Endothelial cell of umbilical vein (primary cell): ENCODE data around the gene COQ9. TPM values are rescaled to one million over a fixed set of nuclear protein-coding genes. Genes with fewer than 3 reads are reported as not detected.

Experiments used
- BruUV-seq: library from RNA; stranded (reverse); fragments of 400-500 nt; replicated peaks from 2 replicates; lab custom pipeline; 2021; lab: Mats Ljungman, UMichigan
- CTCF ChIA-PET: fragments of 300-600, 350-600 bp; sonication (Branson Sonifier 250); formaldehyde crosslinking; loops from one replicate; lab custom pipeline; 2021; ENCODE audit warnings: antibody characterized with exemption, inconsistent platforms; lab: Charles Lee
- POLR2A ChIA-PET: fragments of 300-600, 350-600 bp; sonication (Branson Sonifier 250); formaldehyde crosslinking; loops from one replicate; lab custom pipeline; 2021; ENCODE audit warnings: antibody characterized with exemption, inconsistent platforms; lab: Charles Lee
- DNase-seq: peaks from one replicate; pipeline ENCODE4 v3.0.0-alpha.2; 2011; ENCODE audit warnings: low read depth, low spot score
- FAIRE-seq: peaks from 2 replicates; lab custom pipeline; 2011; peaks lifted over from hg19 to GRCh38; lab: Jason Lieb, UNC
- H2AFZ ChIP-seq: 2 replicates; pipeline ENCODE4 v1.6.0; 2012; ENCODE audit warnings: low read depth, low read length, control low read depth, inconsistent platforms
- H3K27ac ChIP-seq: 2 replicates; pipeline ENCODE4 v1.5.1; 2011; ENCODE audit warnings: low read depth, mild to moderate bottlenecking, control low read depth, low read length, moderate library complexity; ENCODE audit not compliant: insufficient read depth
- H3K27me3 ChIP-seq, 2 experiments: 2 replicates each; pipeline versions ENCODE4 v1.6.0 to v1.6.1; 2011; ENCODE audit warnings: low read length in 2 of 2, mixed read lengths in 1 of 2; ENCODE audit not compliant: control insufficient read depth in 2 of 2, insufficient read depth in 2 of 2
- H3K36me3 ChIP-seq, 2 experiments: 2 replicates in 1 of 2; 3 replicates in 1 of 2; pipeline ENCODE4 v1.5.1; 2011; ENCODE audit warnings: low read length in 2 of 2, mild to moderate bottlenecking in 1 of 2, moderate library complexity in 1 of 2; ENCODE audit not compliant: control insufficient read depth in 2 of 2, insufficient read depth in 2 of 2; ENCODE audit errors: extremely low read depth in 1 of 2
- H3K4me1 ChIP-seq: 3 replicates; pipeline ENCODE4 v1.5.1; 2011; ENCODE audit warnings: mild to moderate bottlenecking, low read length; ENCODE audit not compliant: control insufficient read depth, insufficient read depth; ENCODE audit errors: extremely low read depth
- H3K4me2 ChIP-seq: 2 replicates; pipeline ENCODE4 v1.6.1; 2011; ENCODE audit warnings: low read length, control low read depth, mixed read lengths; ENCODE audit not compliant: insufficient read depth
- H3K4me3 ChIP-seq, 3 experiments: fragments of 200-600 bp in 1 of 3; sonication (generic), shearing (Covaris generic) in 1 of 3; replicated peaks in 1 of 3; 2 replicates each; pipeline ENCODE4 v1.5.1; 2011 to 2016; ENCODE audit warnings: control low read depth in 3 of 3, low read length in 3 of 3, mild to moderate bottlenecking in 2 of 3, inconsistent platforms in 1 of 3, low read depth in 1 of 3, moderate library complexity in 1 of 3; ENCODE audit not compliant: insufficient read depth in 1 of 3
- H3K79me2 ChIP-seq: 2 replicates; pipeline ENCODE4 v1.6.0; 2012; ENCODE audit warnings: low read length, inconsistent platforms; ENCODE audit not compliant: control insufficient read depth, insufficient read depth
- H3K9ac ChIP-seq: replicated peaks from 2 replicates; pipeline ENCODE3; 2011; ENCODE audit warnings: low read length, control low read depth; ENCODE audit not compliant: insufficient read depth; ENCODE audit errors: extremely low read depth
- H3K9me1 ChIP-seq: replicated peaks from 3 replicates; pipeline ENCODE4 v1.6.0; 2011; ENCODE audit warnings: mild to moderate bottlenecking, low read length; ENCODE audit not compliant: control insufficient read depth, insufficient read depth; ENCODE audit errors: extremely low read depth
- H3K9me3 ChIP-seq: replicated peaks from 2 replicates; pipeline ENCODE4 v1.5.1; 2012; ENCODE audit warnings: low read length, inconsistent platforms; ENCODE audit not compliant: control insufficient read depth, insufficient read depth
- H4K20me1 ChIP-seq: replicated peaks from 2 replicates; pipeline ENCODE3; 2011; ENCODE audit warnings: mild to moderate bottlenecking, low read length; ENCODE audit not compliant: control insufficient read depth, insufficient read depth; ENCODE audit errors: extremely low read depth
- CTCF ChIP-seq, 2 donors: IDR thresholded peaks; 1 replicate in 1 of 2; 2 replicates in 1 of 2; pipeline ENCODE4 v1.5.1; 2011; ENCODE audit warnings: low read length in 2 of 2, mild to moderate bottlenecking in 2 of 2, moderate library complexity in 2 of 2, control low read depth in 1 of 2, inconsistent platforms in 1 of 2, low read depth in 1 of 2; ENCODE audit not compliant: insufficient read depth in 1 of 2; ENCODE audit errors: extremely low read depth in 1 of 2
- EZH2 ChIP-seq: IDR thresholded peaks from 2 replicates; pipeline ENCODE4 v1.6.1; 2012; ENCODE audit warnings: borderline replicate concordance, low read depth, mild to moderate bottlenecking, moderate library complexity, low read length, inconsistent platforms; ENCODE audit not compliant: severe bottlenecking
- FOS ChIP-seq: IDR thresholded peaks from 2 replicates; pipeline ENCODE4 v1.6.1; 2011; ENCODE audit warnings: mild to moderate bottlenecking, low read length, moderate library complexity, borderline replicate concordance; ENCODE audit not compliant: insufficient read depth
- GATA2 ChIP-seq: IDR thresholded peaks from 2 replicates; pipeline ENCODE4 v1.7.0; 2011; ENCODE audit warnings: low read depth, mild to moderate bottlenecking, moderate library complexity, mixed read lengths, low read length; ENCODE audit not compliant: insufficient read length, insufficient read depth
- JUN ChIP-seq: IDR thresholded peaks from 2 replicates; pipeline ENCODE4 v1.6.1; 2011; ENCODE audit warnings: borderline replicate concordance, low read depth; ENCODE audit not compliant: insufficient read length, insufficient read depth
- MAX ChIP-seq: IDR thresholded peaks from 2 replicates; pipeline ENCODE4 v1.6.1; 2011; ENCODE audit not compliant: insufficient read depth, insufficient read length
- MYC ChIP-seq: IDR thresholded peaks from one replicate; pipeline ENCODE4 v1.6.1; 2011; ENCODE audit warnings: mild to moderate bottlenecking, low read depth, low read length
- POLR2A ChIP-seq: IDR thresholded peaks from 2 replicates; pipeline ENCODE4 v1.6.1; 2012; ENCODE audit warnings: low read depth, mild to moderate bottlenecking, control low read depth, low read length
- POLR2AphosphoS5 ChIP-seq: IDR thresholded peaks from 2 replicates; pipeline ENCODE4 v1.6.1; 2012; ENCODE audit warnings: low read depth, mild to moderate bottlenecking, control low read depth, low read length, moderate library complexity; ENCODE audit not compliant: insufficient read depth
- dilution Hi-C: fragments of 300-500 bp; cut with MboI; formaldehyde crosslinking; loops from one replicate; pipeline ENCODE4 v1.15.0; 2019; ENCODE audit warnings: low sequenced_read_pairs; ENCODE audit not compliant: extremely low pct_ligation_motif_present
- intact Hi-C: fragments of 100-400 bp; cut with micrococcal nuclease; formaldehyde crosslinking; loops from one replicate; pipeline ENCODE4 v1.10.0; 2022
- polyA plus RNA-seq, 4 experiments: library from polyadenylated mRNA; depleted of rRNA in 3 of 4; stranded (reverse) in 3 of 4; unstranded in 1 of 4; fragments of >200 nt; gene quantifications; 2 replicates each; pipeline versions ENCODE4 v1.2.1 to v1.2.3, GENCODE V29; 2011 to 2012; ENCODE audit warnings: missing spikeins in 1 of 4
- total RNA-seq: library from RNA; stranded (reverse); gene quantifications from 2 replicates; pipeline ENCODE4 v1.2.3, GENCODE V29; 2021

The COQ9 gene
- total and polyA plus RNA-seq, 2 donors (not counting 3 experiments of a cell fraction or from before 2014, with no cell fraction given): 42.5 to 78.3 TPM

- TF ChIP-seq MAX (no peak), CTCF (IDR thresholded peaks at IDR 0.05; ENCODE audit: extremely low read depth in 1 of 2, insufficient read depth in 1 of 2, low read depth in 1 of 2, low read length in 2 of 2) (no peak)
- intact Hi-C loops (no loop called here), dilution Hi-C loops (loop anchor here (25.0 kb wide), 1 partner anchor 101 kb away; no protein-coding TSS in a partner anchor)
- H3K9ac ChIP-seq: no peak overlapping the region
- H3K9me1 ChIP-seq: no peaks in the 10 kb centered on the region
- DNase-seq: no peak
- no peak overlapping the region for H3K4me2 ChIP-seq
- no peaks in the 10 kb centered on the region for H3K9me3 ChIP-seq
- H3K4me3 ChIP-seq: no peak overlapping the region
- no peaks in the 10 kb centered on the region for H3K36me3 ChIP-seq
- CTCF ChIA-PET: interaction anchor here (0.6 to 16.2 kb wide), 3 partner anchors 12 to 362 kb away, joined by 3 to 507 read pairs (median 3); no protein-coding TSS in a partner anchor
- no peaks in the 10 kb centered on the region for H3K79me2 ChIP-seq
- H3K27ac ChIP-seq: no peak overlapping the region
- POLR2A ChIA-PET: interaction anchor here (0.7 kb wide), 2 partner anchors 110 to 499 kb away, joined by 4 to 8 read pairs; no protein-coding TSS in a partner anchor
- H4K20me1 ChIP-seq: no peaks in the 10 kb centered on the region
- BruUV-seq: no TSS peak
- no peaks in the 10 kb centered on the region for H3K27me3 ChIP-seq
- no peak for FAIRE-seq
- H2AFZ ChIP-seq: no peak overlapping the region
- peaks cover 16% of the 10 kb centered on the region for H3K4me1 ChIP-seq
Observed at GRCh38 chr16:57413733-57414132, 33.5 kb upstream of the COQ9 start.

- no peaks in the 10 kb centered on the region for H3K36me3 ChIP-seq
- ChIA-PET CTCF (interaction anchor here (1.0 to 16.2 kb wide), 12 partner anchors 10 to 111 kb away, joined by 3 to 507 read pairs (median 8); partner anchors contain the start of genes CCL17 and POLR2C), POLR2A (no interaction called here)
- H3K9ac ChIP-seq: no peak overlapping the region
- no peak for FAIRE-seq
- H3K27me3 ChIP-seq: no peaks in the 10 kb centered on the region
- dilution Hi-C loops (loop anchor here (25.0 kb wide), 1 partner anchor 104 kb away; no protein-coding TSS in a partner anchor), intact Hi-C loops (loop anchor here (5.0 kb wide), 2 partner anchors 229 to 334 kb away; partner anchors contain the start of genes PSME3IP1 and RSPRY1)
- peak overlapping the region; percentile 88 for H2AFZ ChIP-seq
- no peaks in the 10 kb centered on the region for H4K20me1 ChIP-seq
- H3K9me3 ChIP-seq: no peaks in the 10 kb centered on the region
- H3K4me1 ChIP-seq: peaks cover 7% of the 10 kb centered on the region
- H3K4me2 ChIP-seq: no peak overlapping the region
- H3K4me3 ChIP-seq: no peak overlapping the region
- H3K27ac ChIP-seq: no peak overlapping the region
- H3K9me1 ChIP-seq: no peaks in the 10 kb centered on the region
- DNase-seq: no peak
- no TSS peak for BruUV-seq
- H3K79me2 ChIP-seq: no peaks in the 10 kb centered on the region
- TF ChIP-seq POLR2AphosphoS5: no peak
- no peak for TF ChIP-seq CTCF (IDR thresholded peaks at IDR 0.05; ENCODE audit: extremely low read depth in 1 of 2, insufficient read depth in 1 of 2, low read depth in 1 of 2, low read length in 2 of 2)
- no peak for TF ChIP-seq MAX
- TF ChIP-seq MYC: no peak
- TF ChIP-seq POLR2A: no peak
- no peak for TF ChIP-seq GATA2
- TF ChIP-seq EZH2: no peak
- TF ChIP-seq FOS: no peak
- no peak for TF ChIP-seq JUN
Observed at GRCh38 chr16:57416084-57416483, 31.2 kb upstream of the COQ9 start.
